22Rv1 (cell line): ENCODE results near the gene LRP11.

Experiments used
- H3K27ac ChIP-seq: fragments of 450-650 bp; 2 replicates; pipeline ENCODE4 v1.5.1; 2017
- CTCF ChIP-seq: fragments of 450-650 bp; IDR thresholded peaks from 2 replicates; pipeline ENCODE4 v1.5.1; 2017; ENCODE audit warnings: mild to moderate bottlenecking
- ZFX ChIP-seq: fragments of 450-650 bp; IDR thresholded peaks from 2 replicates; pipeline ENCODE4 v1.6.1; 2017; ENCODE audit warnings: antibody characterized with exemption, borderline replicate concordance

LRP11 gene

GRCh38 chr6:149771925-149772324 is 92.2 kb downstream of the LRP11 start:
- H3K27ac ChIP-seq = no peak overlapping the region
- TF ChIP-seq CTCF (no peak), ZFX (no peak)

GRCh38 chr6:149771185-149771584 is 93.0 kb downstream of the LRP11 start:
- H3K27ac ChIP-seq = no peak overlapping the region
- no peak for TF ChIP-seq CTCF
- TF ChIP-seq ZFX = no peak

- TF ChIP-seq CTCF (no peak), ZFX (no peak)
- H3K27ac ChIP-seq = no peak overlapping the region
Measured at GRCh38 chr6:149769676-149770075, 94.5 kb downstream of the LRP11 start.
